ENCODE results near the gene SLC17A9.

DNA sequence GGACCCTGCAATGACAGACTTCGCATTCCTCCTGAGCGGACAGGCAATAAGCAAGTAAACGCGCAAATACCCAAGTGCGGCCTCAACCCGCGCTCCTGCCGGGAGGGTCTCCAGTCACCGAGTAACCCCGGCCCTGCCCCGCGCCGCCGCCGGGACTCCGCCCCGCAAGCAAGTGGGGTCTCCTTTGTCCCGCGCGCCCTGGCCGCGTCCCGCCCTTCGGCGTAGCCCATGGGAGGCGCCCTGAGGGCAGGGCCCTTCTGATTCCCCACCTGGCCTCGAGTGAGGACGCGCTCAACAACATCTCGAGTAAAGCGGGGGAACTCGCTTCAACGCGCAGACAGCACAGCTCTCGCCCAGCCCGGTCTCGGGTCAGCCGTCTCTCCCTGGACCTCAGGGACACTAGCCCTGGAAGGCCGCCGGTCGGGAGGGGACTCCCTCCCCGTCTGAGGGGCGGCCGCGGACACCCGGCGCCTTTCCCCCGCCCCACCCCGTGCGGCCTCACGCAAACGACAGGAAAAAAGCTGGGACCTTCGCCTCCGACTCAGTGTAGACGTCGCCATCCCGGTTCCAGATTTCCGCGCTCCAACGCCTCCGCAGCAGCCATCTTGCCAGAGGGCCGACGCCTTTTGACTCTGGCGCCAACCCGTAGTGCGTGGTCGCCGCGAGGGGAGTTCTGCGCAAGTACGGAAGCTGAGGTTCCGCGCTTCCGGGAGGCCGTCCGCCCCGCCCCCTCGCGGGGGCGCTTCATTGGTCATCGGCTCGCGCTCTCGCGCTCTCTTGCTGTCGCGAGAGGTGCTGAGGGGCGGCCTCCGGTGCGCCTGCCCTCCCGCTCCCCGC is 15.0 kb upstream of the SLC17A9 start:
- TF ChIP-seq NRF1 (conservative IDR thresholded peaks at IDR 0.05; ENCODE audit: low read depth, low read length), result peak; percentile 86
- TF ChIP-seq HDAC2 (IDR thresholded peaks at IDR 0.05), result no peak
- TF ChIP-seq ZNF24 (IDR thresholded peaks at IDR 0.05), result no peak
- TF ChIP-seq, protein P1, sequence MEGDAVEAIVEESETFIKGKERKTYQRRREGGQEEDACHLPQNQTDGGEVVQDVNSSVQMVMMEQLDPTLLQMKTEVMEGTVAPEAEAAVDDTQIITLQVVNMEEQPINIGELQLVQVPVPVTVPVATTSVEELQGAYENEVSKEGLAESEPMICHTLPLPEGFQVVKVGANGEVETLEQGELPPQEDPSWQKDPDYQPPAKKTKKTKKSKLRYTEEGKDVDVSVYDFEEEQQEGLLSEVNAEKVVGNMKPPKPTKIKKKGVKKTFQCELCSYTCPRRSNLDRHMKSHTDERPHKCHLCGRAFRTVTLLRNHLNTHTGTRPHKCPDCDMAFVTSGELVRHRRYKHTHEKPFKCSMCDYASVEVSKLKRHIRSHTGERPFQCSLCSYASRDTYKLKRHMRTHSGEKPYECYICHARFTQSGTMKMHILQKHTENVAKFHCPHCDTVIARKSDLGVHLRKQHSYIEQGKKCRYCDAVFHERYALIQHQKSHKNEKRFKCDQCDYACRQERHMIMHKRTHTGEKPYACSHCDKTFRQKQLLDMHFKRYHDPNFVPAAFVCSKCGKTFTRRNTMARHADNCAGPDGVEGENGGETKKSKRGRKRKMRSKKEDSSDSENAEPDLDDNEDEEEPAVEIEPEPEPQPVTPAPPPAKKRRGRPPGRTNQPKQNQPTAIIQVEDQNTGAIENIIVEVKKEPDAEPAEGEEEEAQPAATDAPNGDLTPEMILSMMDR (IDR thresholded peaks at IDR 0.05 in 2 of 3, conservative IDR thresholded peaks at IDR 0.05 in 1 of 3; ENCODE audit: control insufficient read depth in 2 of 3, extremely low read depth in 1 of 3, insufficient read depth in 1 of 3, low read depth in 3 of 3, low read length in 3 of 3), result no peak
- TF ChIP-seq EZH2 (IDR thresholded peaks at IDR 0.05; ENCODE audit: borderline replicate concordance, control insufficient read depth, low read depth, low read length), result no peak
- TF ChIP-seq ZNF207 (IDR thresholded peaks at IDR 0.05; ENCODE audit: borderline replicate concordance), result peak; percentile 91
- TF ChIP-seq FOXM1 (IDR thresholded peaks at IDR 0.05; ENCODE audit: low read depth, low read length), result no peak
- TF ChIP-seq EED (IDR thresholded peaks at IDR 0.05; ENCODE audit: low read depth), result no peak
- peak; percentile 82 for TF ChIP-seq POLR2AphosphoS5 (IDR thresholded peaks at IDR 0.05; ENCODE audit: low read length)
- no peak for TF ChIP-seq ZNF217 (IDR thresholded peaks at IDR 0.05)
- TF ChIP-seq HCFC1 (IDR thresholded peaks at IDR 0.05; ENCODE audit: low read length), result peak; percentile 80
- no peak for TF ChIP-seq JUNB (IDR thresholded peaks at IDR 0.05)
